BJ (cell line): Measurements from ENCODE around the gene PRDM2. TPM values are rescaled to one million over a fixed set of nuclear protein-coding genes. Genes with fewer than 3 reads are reported as not detected.

Source experiments
- CTCF ChIA-PET: fragments of 350-600 bp; formaldehyde crosslinking; extraction: SDS; loops from one replicate; lab custom pipeline; 2021; ENCODE audit warnings: antibody characterized with exemption, inconsistent platforms; lab: Yijun Ruan, JAX
- POLR2A ChIA-PET: fragments of 300-600 bp; sonication (Branson Sonifier 250); formaldehyde crosslinking; extraction: SDS; loops from one replicate; lab custom pipeline; 2021; ENCODE audit warnings: antibody characterized with exemption; lab: Charles Lee
- DNase-seq: peaks from one replicate; pipeline ENCODE4 v3.0.0-alpha.2; 2011; ENCODE audit warnings: low read depth
- H3K27me3 ChIP-seq: 2 replicates; pipeline ENCODE4 v1.6.0; 2011; ENCODE audit warnings: low read length; ENCODE audit not compliant: control insufficient read depth, insufficient read depth
- H3K36me3 ChIP-seq: 2 replicates; pipeline ENCODE4 v1.5.1; 2011; ENCODE audit warnings: low read length; ENCODE audit not compliant: control insufficient read depth, insufficient read depth
- H3K4me3 ChIP-seq: 2 replicates; pipeline ENCODE4 v1.5.1; 2011; ENCODE audit warnings: low read depth, mild to moderate bottlenecking, control low read depth, low read length
- polyA plus RNA-seq: library from polyadenylated mRNA; depleted of rRNA; stranded (reverse); fragments of >200 nt; gene quantifications from 2 replicates; pipeline ENCODE4 v1.2.3, GENCODE V29; 2011
- TF ChIP-seq, protein P1 (sequence below): IDR thresholded peaks from 2 replicates; pipeline ENCODE4 v1.5.1; 2011; ENCODE audit warnings: low read depth, mild to moderate bottlenecking, control low read depth, inconsistent platforms, low read length, moderate library complexity; ENCODE audit not compliant: insufficient read depth

Gene PRDM2
- polyA plus RNA-seq, 1 experiment: 9.6 TPM

DNA sequence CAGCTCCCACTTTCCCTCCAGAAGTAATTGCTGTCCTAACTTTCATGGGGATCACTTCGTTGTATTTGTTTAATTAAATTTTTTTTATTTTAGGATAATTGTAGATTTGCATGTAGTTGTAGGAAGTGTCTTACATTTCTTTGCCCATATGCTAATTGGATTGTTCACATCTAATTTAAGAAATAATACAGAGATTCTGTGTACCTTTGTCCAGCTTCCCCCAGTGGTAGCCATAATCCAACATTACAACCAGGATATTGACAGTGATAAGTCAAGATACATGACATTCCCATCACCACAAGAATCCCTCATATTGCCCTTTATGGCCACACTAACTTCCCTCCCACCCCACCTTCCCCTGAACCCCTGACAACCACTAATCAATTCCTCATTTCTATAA lies 136.6 kb downstream of the PRDM2 start:
- TF ChIP-seq, protein P1, sequence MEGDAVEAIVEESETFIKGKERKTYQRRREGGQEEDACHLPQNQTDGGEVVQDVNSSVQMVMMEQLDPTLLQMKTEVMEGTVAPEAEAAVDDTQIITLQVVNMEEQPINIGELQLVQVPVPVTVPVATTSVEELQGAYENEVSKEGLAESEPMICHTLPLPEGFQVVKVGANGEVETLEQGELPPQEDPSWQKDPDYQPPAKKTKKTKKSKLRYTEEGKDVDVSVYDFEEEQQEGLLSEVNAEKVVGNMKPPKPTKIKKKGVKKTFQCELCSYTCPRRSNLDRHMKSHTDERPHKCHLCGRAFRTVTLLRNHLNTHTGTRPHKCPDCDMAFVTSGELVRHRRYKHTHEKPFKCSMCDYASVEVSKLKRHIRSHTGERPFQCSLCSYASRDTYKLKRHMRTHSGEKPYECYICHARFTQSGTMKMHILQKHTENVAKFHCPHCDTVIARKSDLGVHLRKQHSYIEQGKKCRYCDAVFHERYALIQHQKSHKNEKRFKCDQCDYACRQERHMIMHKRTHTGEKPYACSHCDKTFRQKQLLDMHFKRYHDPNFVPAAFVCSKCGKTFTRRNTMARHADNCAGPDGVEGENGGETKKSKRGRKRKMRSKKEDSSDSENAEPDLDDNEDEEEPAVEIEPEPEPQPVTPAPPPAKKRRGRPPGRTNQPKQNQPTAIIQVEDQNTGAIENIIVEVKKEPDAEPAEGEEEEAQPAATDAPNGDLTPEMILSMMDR: no peak
- CTCF ChIA-PET: no interaction called here
- POLR2A ChIA-PET: no interaction called here
- no peak for DNase-seq
- no peak overlapping the region for H3K4me3 ChIP-seq
- no peaks in the 10 kb centered on the region for H3K27me3 ChIP-seq
- no peaks in the 10 kb centered on the region for H3K36me3 ChIP-seq

DNA sequence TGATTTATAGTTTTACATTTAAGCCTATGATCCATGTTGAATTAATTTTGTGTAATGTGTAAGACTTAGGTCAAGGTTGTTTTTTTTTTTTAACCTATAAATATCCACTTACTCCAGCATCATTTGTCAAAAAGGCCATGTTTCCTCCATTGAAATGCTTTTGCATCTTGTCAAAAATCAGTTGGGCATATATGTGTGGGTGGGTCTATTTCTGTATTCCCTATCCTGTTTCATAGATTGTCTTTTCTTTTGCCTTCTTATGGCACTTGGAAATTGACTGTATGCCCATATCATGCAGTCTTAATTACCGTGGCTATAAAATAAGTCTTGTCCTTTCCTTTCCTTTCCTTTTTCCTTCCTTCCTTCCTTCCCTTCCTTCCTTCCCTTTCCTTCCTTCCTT lies 138.2 kb downstream of the PRDM2 start:
- CTCF ChIA-PET: no interaction called here

DNA sequence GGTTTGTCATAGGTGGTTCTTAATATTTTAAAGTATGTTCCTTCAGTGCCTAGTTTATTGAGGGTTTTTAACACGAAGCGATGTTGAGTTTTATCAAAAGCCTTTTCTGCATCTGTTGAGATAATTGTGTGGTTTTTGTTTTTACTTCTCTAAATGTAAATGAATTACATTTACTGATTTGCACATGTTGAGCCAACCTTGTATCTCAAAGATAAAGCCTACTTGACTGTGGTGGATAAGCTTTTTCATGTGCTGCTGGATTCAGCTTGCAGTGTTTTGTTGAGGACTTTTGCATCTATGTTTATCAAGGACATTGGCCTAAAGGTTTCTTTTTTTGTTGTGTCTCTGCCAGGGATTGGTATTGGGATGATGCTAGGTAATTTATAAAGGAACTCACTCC lies 142.5 kb downstream of the PRDM2 start:
- Histone ChIP-seq H3K4me3 (no peak overlapping the region), H3K27me3 (no peaks in the 10 kb centered on the region), H3K36me3 (no peaks in the 10 kb centered on the region)
- DNase-seq: no peak
- CTCF ChIA-PET: no interaction called here
- POLR2A ChIA-PET: no interaction called here
- TF ChIP-seq, protein P1: no peak

More for the DNA sequence above, 138.2 kb downstream of the PRDM2 start:
- TF ChIP-seq, protein P1: no peak
- DNase-seq: no peak
- H3K27me3 ChIP-seq: no peaks in the 10 kb centered on the region
- no peaks in the 10 kb centered on the region for H3K36me3 ChIP-seq
- H3K4me3 ChIP-seq: no peak overlapping the region
- POLR2A ChIA-PET: no interaction called here

DNA sequence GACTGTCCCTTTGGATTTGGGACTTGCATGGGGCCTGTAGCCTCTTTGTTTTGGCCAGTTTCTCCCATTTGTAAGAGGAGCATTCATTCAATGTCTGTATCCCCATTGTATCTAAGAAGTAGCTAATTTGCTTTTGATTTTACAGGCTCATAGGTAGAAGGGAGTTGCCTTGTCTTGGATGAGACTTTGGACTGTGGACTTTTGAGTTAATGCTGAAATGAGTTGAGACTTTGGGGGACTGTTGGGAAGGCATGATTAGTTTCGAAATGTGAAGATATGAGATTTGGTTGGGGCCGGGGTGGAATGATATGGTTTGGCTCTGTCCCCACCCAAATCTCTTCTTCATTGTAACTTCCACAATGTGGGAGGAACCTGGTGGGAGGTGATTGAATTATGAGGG lies 151.7 kb downstream of the PRDM2 start:
- Histone ChIP-seq H3K36me3 (no peaks in the 10 kb centered on the region), H3K4me3 (no peak overlapping the region), H3K27me3 (no peaks in the 10 kb centered on the region)
- ChIA-PET POLR2A (no interaction called here), CTCF (interaction anchor here (0.6 kb wide), 1 partner anchor 126 kb away, joined by 3 read pairs; no protein-coding TSS in a partner anchor)
- DNase-seq: no peak
- TF ChIP-seq, protein P1: no peak

DNA sequence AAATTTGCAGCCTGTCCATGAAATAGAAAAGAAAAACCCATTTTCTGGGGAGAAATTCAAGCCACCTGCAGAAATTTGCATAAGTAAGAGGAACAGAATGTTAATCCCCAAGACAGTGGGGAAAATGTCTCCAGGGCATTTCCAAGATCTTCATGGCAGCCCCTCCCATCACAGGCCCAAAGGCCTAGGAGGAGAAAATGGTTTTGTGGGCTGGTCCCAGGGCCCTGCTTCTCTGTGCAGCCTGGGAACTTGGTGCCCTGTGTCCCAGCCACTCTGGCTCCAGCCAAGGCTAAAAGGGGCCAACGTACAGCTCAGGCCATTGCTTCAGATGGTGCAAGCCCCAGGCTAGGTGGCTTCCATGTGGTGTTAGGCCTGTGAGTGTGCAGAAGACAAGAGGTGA lies 155.6 kb downstream of the PRDM2 start:
- ChIA-PET CTCF (no interaction called here), POLR2A (no interaction called here)
- TF ChIP-seq, protein P1: no peak
- Histone ChIP-seq H3K4me3 (no peak overlapping the region), H3K27me3 (no peaks in the 10 kb centered on the region), H3K36me3 (no peaks in the 10 kb centered on the region)
- DNase-seq: no peak
